Upper lobe of left lung (tissue), 4 donors: Measurements from ENCODE around the gene PTGFR.

Experiments
- CTCF ChIP-seq, 6 experiments: fragments of 450-650 bp in 4 of 6; fragments of 200-600 bp in 2 of 6; sonication (generic) in 2 of 6; IDR thresholded peaks; one replicate each; pipeline ENCODE4 v1.5.1; 2016 to 2019; ENCODE audit warnings: antibody characterized with exemption in 6 of 6
- EP300 ChIP-seq, 4 donors: sonication (generic); formaldehyde crosslinking; IDR thresholded peaks; one replicate each; pipeline ENCODE4 v1.5.1; 2017; ENCODE audit warnings: antibody characterized with exemption in 4 of 4, control low read depth in 2 of 4
- POLR2A ChIP-seq, 4 donors: fragments of 450-650 bp; IDR thresholded peaks; one replicate each; pipeline ENCODE4 v1.5.1; 2016 to 2017; ENCODE audit warnings: antibody characterized with exemption in 4 of 4, mild to moderate bottlenecking in 2 of 4
- POLR2AphosphoS5 ChIP-seq, 2 donors: sonication (generic); formaldehyde crosslinking; IDR thresholded peaks; one replicate each; pipeline ENCODE4 v1.5.1; 2017; ENCODE audit warnings: antibody characterized with exemption in 2 of 2

DNA sequence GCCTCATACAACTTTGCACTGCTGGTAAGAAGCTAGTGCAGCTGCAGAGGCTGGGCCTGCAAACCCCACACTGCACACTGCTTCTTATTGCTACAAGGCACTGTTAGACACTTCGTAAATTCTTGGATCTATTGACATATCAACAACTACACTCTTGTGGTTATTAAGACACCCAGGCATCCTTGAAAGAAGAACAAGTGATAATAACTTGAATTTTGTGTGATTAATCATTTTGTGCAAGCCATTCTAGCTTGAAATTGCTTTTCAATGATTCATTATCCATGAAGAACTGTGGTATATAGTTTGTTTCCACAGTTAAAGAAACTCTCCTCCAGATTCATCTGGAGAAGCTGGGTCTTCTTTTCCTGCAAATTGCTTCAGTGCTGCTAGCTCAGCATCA is 95.8 kb downstream of the PTGFR start:
- TF ChIP-seq CTCF (IDR thresholded peaks at IDR 0.05) (no peak), POLR2A (IDR thresholded peaks at IDR 0.05) (no peak), POLR2AphosphoS5 (IDR thresholded peaks at IDR 0.05) (no peak), EP300 (IDR thresholded peaks at IDR 0.05) (no peak)
